ENCODE data around the gene MAD1L1. TPM values are rescaled to one million over a fixed set of nuclear protein-coding genes. Genes with fewer than 3 reads are reported as not detected.

The MAD1L1 gene
- total RNA-seq, 1 donor from 2014 or later, result 57.4 TPM

- Histone ChIP-seq H3K4me3 (ENCODE audit: low read depth, low read length) (no peak overlapping the region), H3K36me3 (ENCODE audit: control insufficient read depth, insufficient read depth, low read length) (no peaks in the 10 kb centered on the region), H3K27me3 (ENCODE audit: control insufficient read depth, insufficient read depth, low read length) (no peaks in the 10 kb centered on the region)
- no peak for FAIRE-seq
- TF ChIP-seq CTCF (IDR thresholded peaks at IDR 0.05; ENCODE audit: insufficient read depth, low read length, severe bottlenecking), result no peak
- no peak for DNase-seq (ENCODE audit: low read depth)
Measured at GRCh38 chr7:1856888-1857441, 375.8 kb downstream of the MAD1L1 start.

- no peaks in the 10 kb centered on the region for H3K36me3 ChIP-seq (ENCODE audit: control insufficient read depth, insufficient read depth, low read length)
- no peak overlapping the region for H3K4me3 ChIP-seq (ENCODE audit: low read depth, low read length)
- TF ChIP-seq CTCF (IDR thresholded peaks at IDR 0.05; ENCODE audit: insufficient read depth, low read length, severe bottlenecking), result no peak
- DNase-seq (ENCODE audit: low read depth) (no peak), FAIRE-seq (no peak)
- H3K27me3 ChIP-seq (ENCODE audit: control insufficient read depth, insufficient read depth, low read length), result no peaks in the 10 kb centered on the region
Measured at GRCh38 chr7:1856161-1856887, 376.4 kb downstream of the MAD1L1 start.

- FAIRE-seq (no peak), DNase-seq (ENCODE audit: low read depth) (no peak)
- Histone ChIP-seq H3K27me3 (ENCODE audit: control insufficient read depth, insufficient read depth, low read length) (no peaks in the 10 kb centered on the region), H3K36me3 (ENCODE audit: control insufficient read depth, insufficient read depth, low read length) (no peaks in the 10 kb centered on the region), H3K4me3 (ENCODE audit: low read depth, low read length) (no peak overlapping the region)
- TF ChIP-seq CTCF (IDR thresholded peaks at IDR 0.05; ENCODE audit: insufficient read depth, low read length, severe bottlenecking), result no peak
Measured at GRCh38 chr7:1855725-1856160, 377.0 kb downstream of the MAD1L1 start.

GRCh38 chr7:1854866-1855724 is 377.6 kb downstream of the MAD1L1 start:
- Histone ChIP-seq H3K4me3 (ENCODE audit: low read depth, low read length) (no peak overlapping the region), H3K36me3 (ENCODE audit: control insufficient read depth, insufficient read depth, low read length) (no peaks in the 10 kb centered on the region), H3K27me3 (ENCODE audit: control insufficient read depth, insufficient read depth, low read length) (no peaks in the 10 kb centered on the region)
- no peak for FAIRE-seq
- TF ChIP-seq CTCF (IDR thresholded peaks at IDR 0.05; ENCODE audit: insufficient read depth, low read length, severe bottlenecking), result no peak
- DNase-seq (ENCODE audit: low read depth), result no peak

GRCh38 chr7:1853986-1854865 is 378.5 kb downstream of the MAD1L1 start:
- FAIRE-seq (no peak), DNase-seq (ENCODE audit: low read depth) (no peak)
- no peaks in the 10 kb centered on the region for H3K27me3 ChIP-seq (ENCODE audit: control insufficient read depth, insufficient read depth, low read length)
- TF ChIP-seq CTCF (IDR thresholded peaks at IDR 0.05; ENCODE audit: insufficient read depth, low read length, severe bottlenecking), result no peak
- H3K4me3 ChIP-seq (ENCODE audit: low read depth, low read length), result no peak overlapping the region
- H3K36me3 ChIP-seq (ENCODE audit: control insufficient read depth, insufficient read depth, low read length), result no peaks in the 10 kb centered on the region

All from bronchial epithelial cell (primary cell).